Epithelial cell of esophagus (primary cell): ENCODE results near the gene IRX4.
"Not testable (repeated sequence)": the region's sequence is repeated elsewhere in the genome, so short reads cannot be mapped to it uniquely, and the experiment has no call there.

Experiments
- DNase-seq: peaks from one replicate; pipeline ENCODE4 v3.0.0; 2010; ENCODE audit warnings: low read depth
- H3K4me3 ChIP-seq: 2 replicates; pipeline ENCODE4 v1.5.1; 2011; ENCODE audit warnings: mild to moderate bottlenecking, low read length, control low read depth
- CTCF ChIP-seq: IDR thresholded peaks from 2 replicates; pipeline ENCODE4 v1.5.1; 2011; ENCODE audit warnings: low read depth, mild to moderate bottlenecking, low read length, control low read depth, inconsistent platforms; ENCODE audit not compliant: insufficient read depth; ENCODE audit errors: missing control alignments

The IRX4 gene

GRCh38 chr5:1850324-1851154 lies 32.2 kb downstream of the IRX4 start:
- H3K4me3 ChIP-seq: no peak overlapping the region
- TF ChIP-seq CTCF: no peak
- no peak for DNase-seq

- DNase-seq: no peak
- no peak for TF ChIP-seq CTCF
- H3K4me3 ChIP-seq: no peak overlapping the region
Observed at GRCh38 chr5:1847611-1848010, 35.1 kb downstream of the IRX4 start.

- no peak for TF ChIP-seq CTCF
- DNase-seq: no peak
- H3K4me3 ChIP-seq: no peak overlapping the region
Observed at GRCh38 chr5:1847056-1847455, 35.7 kb downstream of the IRX4 start.

GRCh38 chr5:1846583-1846982 lies 36.1 kb downstream of the IRX4 start:
- no peak for TF ChIP-seq CTCF
- no peak for DNase-seq
- H3K4me3 ChIP-seq: no peak overlapping the region

GRCh38 chr5:1845696-1846095 lies 37.0 kb downstream of the IRX4 start:
- no peak for DNase-seq
- H3K4me3 ChIP-seq: no peak overlapping the region
- TF ChIP-seq CTCF: no peak

GRCh38 chr5:1844708-1845436 lies 37.9 kb downstream of the IRX4 start:
- no peak overlapping the region for H3K4me3 ChIP-seq
- DNase-seq: no peak
- no peak for TF ChIP-seq CTCF

- DNase-seq, H3K4me3 ChIP-seq: not testable (repeated sequence)
Observed at GRCh38 chr5:1843761-1844160, 39.0 kb downstream of the IRX4 start.
